Measurements from ENCODE around the gene SFXN2. TPM values are rescaled to one million over a fixed set of nuclear protein-coding genes. Genes with fewer than 3 reads are reported as not detected.

Gene SFXN2
- total RNA-seq, 2 donors from 2014 or later = 30.5 to 32.9 TPM

DNA sequence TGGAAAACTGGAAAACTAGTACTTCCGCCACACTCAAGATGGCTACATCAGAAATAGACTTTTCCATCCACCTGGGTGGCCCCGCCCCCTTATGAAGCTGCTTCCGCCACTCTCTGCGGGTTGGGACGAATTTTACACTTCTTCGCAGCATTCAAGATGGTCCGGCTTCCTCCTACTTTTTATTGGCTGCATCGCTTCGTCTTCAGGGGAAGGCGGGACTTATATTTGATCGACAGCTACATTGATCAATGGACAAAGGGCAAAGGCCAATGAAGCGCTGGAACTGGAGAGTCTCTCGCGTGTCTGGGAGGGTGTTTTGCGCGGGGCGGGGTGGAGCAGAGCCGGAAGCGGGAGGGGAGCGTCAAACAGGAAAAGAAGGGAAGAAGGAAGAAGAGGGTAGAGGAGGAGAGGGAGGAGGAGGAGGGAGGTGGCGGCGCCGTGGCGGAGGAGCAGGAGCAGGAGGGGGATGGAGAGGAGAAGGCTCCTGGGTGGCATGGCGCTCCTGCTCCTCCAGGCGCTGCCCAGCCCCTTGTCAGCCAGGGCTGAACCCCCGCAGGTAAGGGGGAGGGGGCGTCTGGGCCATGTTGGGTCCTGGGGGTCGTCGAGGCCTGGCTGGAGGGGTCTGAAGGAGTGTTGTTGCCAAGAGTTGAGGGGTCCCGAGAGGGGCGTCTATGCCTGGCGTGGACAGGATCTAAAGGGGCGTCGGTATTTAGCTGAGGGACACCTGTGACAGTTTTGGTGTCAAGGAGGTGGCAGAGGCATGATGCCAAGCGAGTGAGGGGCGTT, 29.3 kb downstream of the SFXN2 start, which contains the start of gene WBP1L:
TSS of gene WBP1L (plus strand) at position 361 of the 786 bp plus-strand sequence. CDS start at position 467, 106 bp downstream.
- Mint-ChIP-seq H3K27me3 (ENCODE audit: insufficient read depth) (peaks cover 7% of the 10 kb centered on the region), H3K27ac (peak within 1 kb of the TSS; percentile 83), H3K36me3 (ENCODE audit: low read depth) (peaks cover 6% of the 10 kb centered on the region), H3K4me1 (peaks cover 14% of the 10 kb centered on the region), H3K9me3 (no peaks in the 10 kb centered on the region), H3K4me3 (peak within 1 kb of the TSS; percentile 85)
- H3K27ac ChIP-seq (ENCODE audit: low read depth, low read length) = no peak within 1 kb of the TSS
- peak within 1 kb of the TSS; percentile 99 for H3K4me3 ChIP-seq (ENCODE audit: low read length)
- 0 to 1% methylated on average over 17 to 37 of the region's 37 CpGs for WGBS, 2 experiments (ENCODE audit: insufficient coverage in 1 of 2, insufficient read length in 1 of 2)
- no peaks in the 10 kb centered on the region for H3K9me3 ChIP-seq (ENCODE audit: control insufficient read depth, low read length)
- peaks cover 3% of the 10 kb centered on the region for H3K36me3 ChIP-seq (ENCODE audit: control insufficient read depth, insufficient read depth, low read length)
- no peaks in the 10 kb centered on the region for H3K27me3 ChIP-seq (ENCODE audit: control insufficient read depth, insufficient read depth, low read length, poor library complexity, severe bottlenecking)
- peak; percentile 98 for DNase-seq
- H3K9ac ChIP-seq (ENCODE audit: extremely low read depth, low read length, poor library complexity, severe bottlenecking) = peak within 1 kb of the TSS; percentile 61
- TF ChIP-seq CTCF (conservative IDR thresholded peaks at IDR 0.05) = peak; percentile 15
- H3K4me1 ChIP-seq (ENCODE audit: control insufficient read depth, insufficient read depth, low read length) = no peaks in the 10 kb centered on the region

- peaks cover 14% of the 10 kb centered on the region for H3K4me1 Mint-ChIP-seq
Observed at GRCh38 chr10:102744374-102745051, 30.1 kb downstream of the SFXN2 start.

GRCh38 chr10:102745157-102745556, 30.7 kb downstream of the SFXN2 start:
- Histone ChIP-seq H3K9me3 (ENCODE audit: control insufficient read depth, low read length) (no peaks in the 10 kb centered on the region), H3K4me1 (ENCODE audit: control insufficient read depth, insufficient read depth, low read length) (no peaks in the 10 kb centered on the region), H3K36me3 (ENCODE audit: control insufficient read depth, insufficient read depth, low read length) (no peaks in the 10 kb centered on the region), H3K9ac (ENCODE audit: extremely low read depth, low read length, poor library complexity, severe bottlenecking) (no peak overlapping the region), H3K27ac (ENCODE audit: low read depth, low read length) (no peak overlapping the region), H3K27me3 (ENCODE audit: control insufficient read depth, insufficient read depth, low read length, poor library complexity, severe bottlenecking) (no peaks in the 10 kb centered on the region), H3K4me3 (ENCODE audit: low read length) (peak overlapping the region; percentile 99)
- no peak for DNase-seq
- WGBS, 2 experiments (ENCODE audit: insufficient coverage in 1 of 2, insufficient read length in 1 of 2) = 95 to 100% methylated on average over 2 to 4 of the region's 4 CpGs
- peaks cover 4% of the 10 kb centered on the region for H3K36me3 Mint-ChIP-seq (ENCODE audit: low read depth)
- H3K9me3 Mint-ChIP-seq = no peaks in the 10 kb centered on the region
- H3K4me1 Mint-ChIP-seq = peaks cover 14% of the 10 kb centered on the region
- no peak for TF ChIP-seq CTCF (conservative IDR thresholded peaks at IDR 0.05)
- H3K27ac Mint-ChIP-seq = no peak overlapping the region
- H3K27me3 Mint-ChIP-seq (ENCODE audit: insufficient read depth) = peaks cover 7% of the 10 kb centered on the region
- peak overlapping the region; percentile 85 for H3K4me3 Mint-ChIP-seq

More at GRCh38 chr10:102744374-102745051, 30.1 kb downstream of the SFXN2 start:
- Mint-ChIP-seq H3K36me3 (ENCODE audit: low read depth) (peaks cover 4% of the 10 kb centered on the region), H3K4me3 (peak overlapping the region; percentile 85), H3K27me3 (ENCODE audit: insufficient read depth) (peaks cover 7% of the 10 kb centered on the region), H3K9me3 (no peaks in the 10 kb centered on the region), H3K27ac (peak overlapping the region; percentile 83)
- Histone ChIP-seq H3K9me3 (ENCODE audit: control insufficient read depth, low read length) (no peaks in the 10 kb centered on the region), H3K4me3 (ENCODE audit: low read length) (peak overlapping the region; percentile 99), H3K27ac (ENCODE audit: low read depth, low read length) (no peak overlapping the region), H3K27me3 (ENCODE audit: control insufficient read depth, insufficient read depth, low read length, poor library complexity, severe bottlenecking) (no peaks in the 10 kb centered on the region), H3K4me1 (ENCODE audit: control insufficient read depth, insufficient read depth, low read length) (no peaks in the 10 kb centered on the region), H3K36me3 (ENCODE audit: control insufficient read depth, insufficient read depth, low read length) (no peaks in the 10 kb centered on the region), H3K9ac (ENCODE audit: extremely low read depth, low read length, poor library complexity, severe bottlenecking) (peak overlapping the region; percentile 61)
- 21 to 37% methylated on average over 6 to 9 of the region's 9 CpGs for WGBS, 2 experiments (ENCODE audit: insufficient coverage in 1 of 2, insufficient read length in 1 of 2)
- TF ChIP-seq CTCF (conservative IDR thresholded peaks at IDR 0.05) = no peak
- peak; percentile 61 for DNase-seq

All from endodermal cell (in vitro differentiated cells).